HepG2 (cell line): ENCODE results near the gene RGL1.

ENCODE experiments used
- CCAR2 ChIP-seq: fragments of 200-400 bp; formaldehyde crosslinking; optimal IDR thresholded peaks from 2 replicates; pipeline ENCODE3; 2018; ENCODE audit warnings: low read depth, mild to moderate bottlenecking, low read length, moderate library complexity
- EZH2 ChIP-seq: conservative IDR thresholded peaks from 2 replicates; pipeline ENCODE4 v1.6.1; 2012; ENCODE audit warnings: mild to moderate bottlenecking, low read depth, low read length, moderate library complexity
- FOXC1 ChIP-seq: sonication (generic); formaldehyde crosslinking; IDR thresholded peaks from 2 replicates; pipeline ENCODE4 v1.8.0; 2022; ENCODE audit warnings: mild to moderate bottlenecking, missing genetic modification reagents, borderline replicate concordance
- GMEB1 ChIP-seq: sonication (generic); formaldehyde crosslinking; IDR thresholded peaks from 2 replicates; pipeline ENCODE4 v1.5.1; 2020; ENCODE audit warnings: missing genetic modification reagents, mild to moderate bottlenecking, borderline replicate concordance
- GTF2F1 ChIP-seq: fragments of 150-350 bp; IDR thresholded peaks from 2 replicates; pipeline ENCODE4 v1.6.1; 2014; ENCODE audit warnings: low read length
- POLR2AphosphoS5 ChIP-seq: IDR thresholded peaks from 2 replicates; pipeline ENCODE4 v1.6.1; 2012; ENCODE audit warnings: low read depth, low read length
- TF ChIP-seq, protein P1 (sequence below): sonication (generic); formaldehyde crosslinking; IDR thresholded peaks from 2 replicates; pipeline ENCODE4 v1.5.0; 2020; ENCODE audit warnings: mild to moderate bottlenecking, missing genetic modification reagents, moderate library complexity

DNA sequence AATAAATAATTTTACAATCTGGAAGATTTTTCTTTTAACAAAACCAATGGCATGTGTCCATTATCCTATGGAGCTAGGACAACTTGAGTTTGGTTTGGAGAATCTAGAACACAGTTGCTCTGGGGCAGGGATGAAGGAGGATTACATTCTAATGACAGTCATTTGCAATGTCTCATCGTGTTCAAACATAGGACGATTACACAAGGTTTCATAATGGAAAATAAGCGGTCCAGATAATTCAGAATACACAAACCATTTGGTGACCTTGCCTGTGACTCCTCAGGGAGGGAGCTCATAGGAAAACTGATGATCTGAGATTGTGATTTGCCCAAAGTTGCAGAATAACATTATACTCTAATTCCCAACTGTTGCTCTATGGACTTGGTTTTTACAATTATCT is 27.6 kb upstream of the RGL1 start:
- TF ChIP-seq, protein P1, sequence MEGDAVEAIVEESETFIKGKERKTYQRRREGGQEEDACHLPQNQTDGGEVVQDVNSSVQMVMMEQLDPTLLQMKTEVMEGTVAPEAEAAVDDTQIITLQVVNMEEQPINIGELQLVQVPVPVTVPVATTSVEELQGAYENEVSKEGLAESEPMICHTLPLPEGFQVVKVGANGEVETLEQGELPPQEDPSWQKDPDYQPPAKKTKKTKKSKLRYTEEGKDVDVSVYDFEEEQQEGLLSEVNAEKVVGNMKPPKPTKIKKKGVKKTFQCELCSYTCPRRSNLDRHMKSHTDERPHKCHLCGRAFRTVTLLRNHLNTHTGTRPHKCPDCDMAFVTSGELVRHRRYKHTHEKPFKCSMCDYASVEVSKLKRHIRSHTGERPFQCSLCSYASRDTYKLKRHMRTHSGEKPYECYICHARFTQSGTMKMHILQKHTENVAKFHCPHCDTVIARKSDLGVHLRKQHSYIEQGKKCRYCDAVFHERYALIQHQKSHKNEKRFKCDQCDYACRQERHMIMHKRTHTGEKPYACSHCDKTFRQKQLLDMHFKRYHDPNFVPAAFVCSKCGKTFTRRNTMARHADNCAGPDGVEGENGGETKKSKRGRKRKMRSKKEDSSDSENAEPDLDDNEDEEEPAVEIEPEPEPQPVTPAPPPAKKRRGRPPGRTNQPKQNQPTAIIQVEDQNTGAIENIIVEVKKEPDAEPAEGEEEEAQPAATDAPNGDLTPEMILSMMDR (CRISPR knock-in tag): no peak
- TF ChIP-seq GMEB1 (no peak), CCAR2 (no peak), GTF2F1 (no peak), EZH2 (no peak), FOXC1 (no peak), POLR2AphosphoS5 (no peak)
